Stomach smooth muscle (tissue), 2 donors: ENCODE measurements around the gene MAP7.
A peak's percentile ranks its signal among the peaks of the same experiment; 100 is the strongest.

Experiments used
- H3K27ac ChIP-seq: one replicate; pipeline ENCODE4 v1.7.0; 2013; ENCODE audit warnings: mild to moderate bottlenecking, low read length, inconsistent platforms
- H3K27me3 ChIP-seq, 2 donors: one replicate each; pipeline ENCODE4 v1.7.0; 2013; ENCODE audit warnings: low read length in 2 of 2; ENCODE audit not compliant: insufficient read depth in 2 of 2, control insufficient read depth in 1 of 2
- H3K36me3 ChIP-seq, 2 donors: one replicate each; pipeline ENCODE4 v1.7.0; 2013; ENCODE audit warnings: low read length in 2 of 2; ENCODE audit not compliant: control insufficient read depth in 2 of 2, insufficient read depth in 2 of 2
- H3K4me1 ChIP-seq: one replicate; pipeline ENCODE4 v1.7.0; 2013; ENCODE audit warnings: low read length; ENCODE audit not compliant: control insufficient read depth, insufficient read depth
- H3K4me3 ChIP-seq, 2 donors: one replicate each; pipeline ENCODE4 v1.7.0; 2013; ENCODE audit warnings: low read length in 2 of 2
- H3K9ac ChIP-seq, 2 donors: one replicate each; pipeline ENCODE4 v1.7.0; 2013; ENCODE audit warnings: low read length in 2 of 2, mild to moderate bottlenecking in 1 of 2
- H3K9me3 ChIP-seq, 2 donors: one replicate each; pipeline ENCODE4 v1.7.0; 2013; ENCODE audit warnings: low read length in 2 of 2; ENCODE audit not compliant: control insufficient read depth in 2 of 2
- donor health status: healthy.
- donor health status: Pancreatic carcinoma.

Gene MAP7

GRCh38 chr6:136324686-136325380 is 225.4 kb downstream of the MAP7 start:
- Histone ChIP-seq H3K9me3 (no peaks in the 10 kb centered on the region), H3K4me1 (peaks cover 4% of the 10 kb centered on the region), H3K4me3 (no peak overlapping the region), H3K36me3 (no peaks in the 10 kb centered on the region), H3K9ac (no peak overlapping the region), H3K27ac (no peak overlapping the region), H3K27me3 (no peaks in the 10 kb centered on the region)

GRCh38 chr6:136323431-136324112 is 226.7 kb downstream of the MAP7 start:
- H3K36me3 ChIP-seq = no peaks in the 10 kb centered on the region
- H3K4me3 ChIP-seq = no peak overlapping the region
- no peaks in the 10 kb centered on the region for H3K27me3 ChIP-seq
- H3K9me3 ChIP-seq = no peaks in the 10 kb centered on the region
- peaks cover 4% of the 10 kb centered on the region for H3K4me1 ChIP-seq
- no peak overlapping the region for H3K27ac ChIP-seq
- peak overlapping the region in 1 of 2 donors; percentile 21 for H3K9ac ChIP-seq

GRCh38 chr6:136319732-136320131 is 230.5 kb downstream of the MAP7 start:
- H3K4me1 ChIP-seq = peaks cover 4% of the 10 kb centered on the region
- no peak overlapping the region for H3K9ac ChIP-seq
- no peak overlapping the region for H3K4me3 ChIP-seq
- H3K27me3 ChIP-seq = no peaks in the 10 kb centered on the region
- H3K36me3 ChIP-seq = no peaks in the 10 kb centered on the region
- H3K27ac ChIP-seq = no peak overlapping the region
- no peaks in the 10 kb centered on the region for H3K9me3 ChIP-seq

- Histone ChIP-seq H3K36me3 (no peaks in the 10 kb centered on the region), H3K4me1 (peaks cover under 1% of the 10 kb centered on the region), H3K9ac (no peak overlapping the region), H3K4me3 (no peak overlapping the region), H3K27me3 (no peaks in the 10 kb centered on the region), H3K9me3 (no peaks in the 10 kb centered on the region), H3K27ac (no peak overlapping the region)
These were observed 231.5 kb downstream of the MAP7 start for GRCh38 chr6:136318676-136319075.

GRCh38 chr6:136317971-136318370 is 232.3 kb downstream of the MAP7 start:
- H3K4me3 ChIP-seq = no peak overlapping the region
- H3K27me3 ChIP-seq = no peaks in the 10 kb centered on the region
- H3K9me3 ChIP-seq = no peaks in the 10 kb centered on the region
- H3K9ac ChIP-seq = no peak overlapping the region
- no peaks in the 10 kb centered on the region for H3K36me3 ChIP-seq
- H3K4me1 ChIP-seq = no peaks in the 10 kb centered on the region
- no peak overlapping the region for H3K27ac ChIP-seq

- Histone ChIP-seq H3K4me1 (no peaks in the 10 kb centered on the region), H3K36me3 (no peaks in the 10 kb centered on the region), H3K4me3 (no peak overlapping the region), H3K9me3 (no peaks in the 10 kb centered on the region), H3K9ac (no peak overlapping the region), H3K27me3 (no peaks in the 10 kb centered on the region), H3K27ac (no peak overlapping the region)
These were observed 233.1 kb downstream of the MAP7 start for GRCh38 chr6:136317021-136317694.

GRCh38 chr6:136315594-136315993 is 234.6 kb downstream of the MAP7 start:
- H3K27ac ChIP-seq = no peak overlapping the region
- H3K9me3 ChIP-seq = no peaks in the 10 kb centered on the region
- H3K36me3 ChIP-seq = no peaks in the 10 kb centered on the region
- H3K4me3 ChIP-seq = no peak overlapping the region
- no peaks in the 10 kb centered on the region for H3K4me1 ChIP-seq
- no peaks in the 10 kb centered on the region for H3K27me3 ChIP-seq
- H3K9ac ChIP-seq = no peak overlapping the region

GRCh38 chr6:136312975-136313374 is 237.2 kb downstream of the MAP7 start:
- Histone ChIP-seq H3K9ac (no peak overlapping the region), H3K36me3 (no peaks in the 10 kb centered on the region), H3K4me1 (no peaks in the 10 kb centered on the region), H3K27ac (no peak overlapping the region), H3K9me3 (no peaks in the 10 kb centered on the region), H3K27me3 (no peaks in the 10 kb centered on the region), H3K4me3 (no peak overlapping the region)

- Histone ChIP-seq H3K27me3 (no peaks in the 10 kb centered on the region), H3K4me1 (peaks cover 6% of the 10 kb centered on the region), H3K4me3 (no peak overlapping the region), H3K9ac (no peak overlapping the region), H3K36me3 (no peaks in the 10 kb centered on the region), H3K9me3 (no peaks in the 10 kb centered on the region), H3K27ac (no peak overlapping the region)
These were observed 240.4 kb downstream of the MAP7 start for GRCh38 chr6:136309729-136310311.

- H3K9me3 ChIP-seq = no peaks in the 10 kb centered on the region
- H3K27me3 ChIP-seq = no peaks in the 10 kb centered on the region
- H3K4me3 ChIP-seq = no peak overlapping the region
- no peaks in the 10 kb centered on the region for H3K36me3 ChIP-seq
- no peak overlapping the region for H3K27ac ChIP-seq
- H3K9ac ChIP-seq = no peak overlapping the region
- H3K4me1 ChIP-seq = peaks cover 6% of the 10 kb centered on the region
These were observed 241.1 kb downstream of the MAP7 start for GRCh38 chr6:136309171-136309570.
